Natural killer cell (primary cell): Measurements from ENCODE around the gene MIPEP. TPM values are rescaled to one million over a fixed set of nuclear protein-coding genes. Genes with fewer than 3 reads are reported as not detected.
"Not testable (repeated sequence)": the region's sequence is repeated elsewhere in the genome, so short reads cannot be mapped to it uniquely, and the experiment has no call there.

Experiments
- ATAC-seq, 3 donors: fragments of 150-1000 bp in 2 of 3; fragments of 200-7000 bp in 1 of 3; cut with Tn5 transposase; 1 replicate in 1 of 3; 2 replicates in 2 of 3; pipeline ENCODE4 v1.10.0; 2021; ENCODE audit warnings: mild to moderate bottlenecking in 2 of 3, moderate library complexity in 2 of 3
- DNase-seq, 2 donors: peaks; one replicate each; pipeline versions ENCODE4 v3.0.0 to v3.0.0-alpha.2; 2013 to 2021; ENCODE audit warnings: mixed read lengths in 1 of 2
- H3K27ac ChIP-seq: one replicate; pipeline ENCODE4 v1.5.1; 2013; ENCODE audit warnings: mild to moderate bottlenecking, low read length
- H3K27me3 ChIP-seq: one replicate; pipeline ENCODE4 v1.6.1; 2013; ENCODE audit warnings: low read length; ENCODE audit not compliant: control insufficient read depth, insufficient read depth
- H3K36me3 ChIP-seq: one replicate; pipeline ENCODE4 v1.6.1; 2013; ENCODE audit warnings: low read length; ENCODE audit not compliant: control insufficient read depth, insufficient read depth
- H3K4me1 ChIP-seq: one replicate; pipeline ENCODE4 v1.6.1; 2013; ENCODE audit warnings: low read length; ENCODE audit not compliant: control insufficient read depth, insufficient read depth
- H3K4me3 ChIP-seq: one replicate; pipeline ENCODE4 v1.5.1; 2013; ENCODE audit warnings: low read length
- H3K9me3 ChIP-seq: one replicate; pipeline ENCODE4 v1.6.1; 2013; ENCODE audit warnings: low read length; ENCODE audit not compliant: control insufficient read depth, insufficient read depth
- H3K27ac Mint-ChIP-seq, 2 donors: one replicate each; pipeline ENCODE4 v1.8.0; 2022; ENCODE audit warnings: mild to moderate bottlenecking in 2 of 2, mixed read lengths in 2 of 2, moderate library complexity in 1 of 2
- H3K27me3 Mint-ChIP-seq, 2 donors: one replicate each; pipeline ENCODE4 v1.8.0; 2022; ENCODE audit warnings: low read depth in 2 of 2, mixed read lengths in 2 of 2
- H3K36me3 Mint-ChIP-seq: one replicate; pipeline ENCODE4 v1.8.0; 2022; ENCODE audit warnings: mixed read lengths
- H3K4me1 Mint-ChIP-seq, 2 donors: one replicate each; pipeline ENCODE4 v1.8.0; 2022; ENCODE audit warnings: mixed read lengths in 2 of 2
- H3K4me3 Mint-ChIP-seq: one replicate; pipeline ENCODE4 v1.8.0; 2022; ENCODE audit warnings: mild to moderate bottlenecking, moderate library complexity, mixed read lengths
- H3K9me3 Mint-ChIP-seq, 2 donors: one replicate each; pipeline ENCODE4 v1.8.0; 2022; ENCODE audit warnings: mixed read lengths in 2 of 2
- CTCF ChIP-seq: fragments of 200-600 bp; IDR thresholded peaks from one replicate; pipeline ENCODE4 v1.8.0; 2022; ENCODE audit warnings: antibody characterized with exemption
- WGBS: methylation state at CpG from one replicate; pipeline ENCODE4 v1.1.7; 2013; ENCODE audit warnings: missing lambda C conversion rate; ENCODE audit not compliant: insufficient coverage; 5-methylcytosine and 5-hydroxymethylcytosine counted together
- intact Hi-C: fragments of 100-400 bp; cut with micrococcal nuclease; formaldehyde crosslinking; loops from one replicate; pipeline ENCODE4 v1.14.2; 2022
- total RNA-seq, 4 donors: library from RNA; stranded (reverse); fragments of 120-200 nt in 1 of 4; gene quantifications; one replicate each; pipeline versions ENCODE4 v1.2.3 to v1.2.4, GENCODE V29; 2013 to 2022

The MIPEP gene
- total RNA-seq, 3 donors from 2014 or later (not counting 1 experiment from before 2014, with no cell fraction given), result 9.7 to 10.1 (median 9.7) TPM

GRCh38 chr13:23889615-23890607, 711 bp upstream of the MIPEP start:
- no peak overlapping the region for H3K27ac ChIP-seq

GRCh38 chr13:23884361-23884760, 4.8 kb downstream of the MIPEP start:
- H3K9me3 Mint-ChIP-seq, ATAC-seq, H3K36me3 Mint-ChIP-seq, DNase-seq, H3K27me3 ChIP-seq, H3K27ac ChIP-seq, H3K27ac Mint-ChIP-seq, H3K27me3 Mint-ChIP-seq, H3K4me3 Mint-ChIP-seq, H3K4me3 ChIP-seq, H3K4me1 ChIP-seq, H3K9me3 ChIP-seq, intact Hi-C loops: not testable (repeated sequence)
- no CpG with 5 or more reads among the region's 3 CpGs for WGBS
- peaks cover 11% of the 10 kb centered on the region for H3K36me3 ChIP-seq
- H3K4me1 Mint-ChIP-seq, result peaks cover 12% of the 10 kb centered on the region in 2 donors

More at GRCh38 chr13:23889615-23890607, 711 bp upstream of the MIPEP start:
- peak overlapping the region; percentile 98 for H3K4me3 Mint-ChIP-seq
- H3K4me1 Mint-ChIP-seq, result peaks cover 21% of the 10 kb centered on the region in 2 donors
- peak; percentile 28 for TF ChIP-seq CTCF
- peaks cover 7% of the 10 kb centered on the region for H3K4me1 ChIP-seq
- H3K27me3 ChIP-seq, result no peaks in the 10 kb centered on the region
- no peaks in the 10 kb centered on the region for H3K36me3 Mint-ChIP-seq
- intact Hi-C loops, result loop anchor here (2.0 to 5.0 kb wide), 2 partner anchors 313 to 515 kb away; no protein-coding TSS in a partner anchor
- DNase-seq (peak in 1 of 2 donors; percentile 19), ATAC-seq (no peak)
- H3K36me3 ChIP-seq, result no peaks in the 10 kb centered on the region
- peak overlapping the region; percentile 81 to 96 for H3K27ac Mint-ChIP-seq
- H3K27me3 Mint-ChIP-seq, result no peaks in the 10 kb centered on the region
- WGBS, result 54% methylated on average over 13 of the region's 15 CpGs
- peak overlapping the region; percentile 68 for H3K4me3 ChIP-seq
- no peaks in the 10 kb centered on the region for H3K9me3 ChIP-seq
- no peaks in the 10 kb centered on the region for H3K9me3 Mint-ChIP-seq

DNA sequence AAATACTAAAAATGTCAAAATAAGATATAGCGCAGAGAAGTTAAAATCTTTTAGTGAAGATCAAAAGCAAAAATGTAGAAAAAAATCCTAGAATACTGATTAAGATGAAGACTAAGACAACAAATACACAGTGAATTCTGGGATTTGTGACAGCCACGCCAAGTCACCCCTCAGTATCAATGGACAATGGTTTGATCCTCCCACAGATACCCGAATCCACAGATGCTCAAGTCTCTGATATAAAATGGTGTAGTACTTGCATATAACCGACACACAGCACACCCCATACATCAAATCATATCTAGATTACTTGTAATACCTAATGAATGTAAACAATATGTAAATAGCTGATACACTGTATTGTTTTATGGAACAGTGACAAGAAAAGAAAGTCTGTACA, 5.9 kb downstream of the MIPEP start:
- no peaks in the 10 kb centered on the region for H3K27me3 Mint-ChIP-seq
- Histone ChIP-seq H3K4me1 (peaks cover under 1% of the 10 kb centered on the region), H3K4me3 (no peak overlapping the region), H3K27me3 (no peaks in the 10 kb centered on the region), H3K36me3 (peaks cover 11% of the 10 kb centered on the region), H3K9me3 (no peaks in the 10 kb centered on the region), H3K27ac (no peak overlapping the region)
- H3K9me3 Mint-ChIP-seq, result no peaks in the 10 kb centered on the region
- H3K36me3 Mint-ChIP-seq, result peaks cover 9% of the 10 kb centered on the region
- WGBS, result 100% methylated on average over 1 of the region's 4 CpGs
- H3K4me1 Mint-ChIP-seq, result peaks cover 5% of the 10 kb centered on the region in 2 donors
- no peak for TF ChIP-seq CTCF
- DNase-seq (no peak), ATAC-seq (no peak)
- no peak overlapping the region for H3K4me3 Mint-ChIP-seq
- intact Hi-C loops, result no loop called here
- no peak overlapping the region for H3K27ac Mint-ChIP-seq

- H3K4me1 ChIP-seq, H3K27me3 Mint-ChIP-seq, H3K36me3 Mint-ChIP-seq: not testable (repeated sequence)
Observed at GRCh38 chr13:23881402-23881800, 7.8 kb downstream of the MIPEP start.

GRCh38 chr13:23880493-23881401, 8.5 kb downstream of the MIPEP start:
- ATAC-seq, H3K4me3 Mint-ChIP-seq: not testable (repeated sequence)
- peaks cover 14% of the 10 kb centered on the region for H3K36me3 Mint-ChIP-seq

More at GRCh38 chr13:23881402-23881800, 7.8 kb downstream of the MIPEP start:
- H3K27ac Mint-ChIP-seq, DNase-seq, H3K27me3 ChIP-seq, H3K9me3 Mint-ChIP-seq, H3K4me3 Mint-ChIP-seq, H3K9me3 ChIP-seq, ATAC-seq, intact Hi-C loops, H3K4me1 Mint-ChIP-seq, H3K27ac ChIP-seq, H3K4me3 ChIP-seq: not testable (repeated sequence)
- 95% methylated on average over 4 of the region's 8 CpGs for WGBS
- peaks cover 17% of the 10 kb centered on the region for H3K36me3 ChIP-seq

More at GRCh38 chr13:23880493-23881401, 8.5 kb downstream of the MIPEP start:
- H3K9me3 ChIP-seq, H3K27ac ChIP-seq, H3K4me1 Mint-ChIP-seq, H3K4me3 ChIP-seq, H3K9me3 Mint-ChIP-seq, H3K27me3 Mint-ChIP-seq, intact Hi-C loops, H3K4me1 ChIP-seq, H3K27me3 ChIP-seq, H3K27ac Mint-ChIP-seq, DNase-seq: not testable (repeated sequence)
- WGBS, result 98% methylated on average over 8 of the region's 18 CpGs
- H3K36me3 ChIP-seq, result peaks cover 17% of the 10 kb centered on the region
